WTC11 (cell line): ENCODE data around the gene EDIL3. TPM values are rescaled to one million over a fixed set of nuclear protein-coding genes. Genes with fewer than 3 reads are reported as not detected.

Experiments used
- ATAC-seq: fragments of 200-7000 bp; cut with Tn5 transposase; 2 replicates; pipeline ENCODE4 v1.10.0; 2021; ENCODE audit warnings: mild to moderate bottlenecking, moderate library complexity
- CTCF ChIA-PET: fragments of 300-600 bp; sonication (Branson Sonifier 250); formaldehyde crosslinking; loops from one replicate; lab custom pipeline; 2021; ENCODE audit warnings: antibody characterized with exemption; lab: Charles Lee
- POLR2A ChIA-PET: fragments of 350-600 bp; sonication (Branson Sonifier 250); formaldehyde crosslinking; loops from one replicate; lab custom pipeline; 2021; ENCODE audit warnings: antibody characterized with exemption; lab: Charles Lee
- DNase-seq: peaks from one replicate; pipeline ENCODE4 v3.0.0; 2021; ENCODE audit warnings: low spot score
- H3K27ac Mint-ChIP-seq: 2 replicates; pipeline ENCODE4 v1.8.0; 2021; ENCODE audit warnings: mixed read lengths
- H3K27me3 Mint-ChIP-seq: 2 replicates; pipeline ENCODE4 v1.8.0; 2021; ENCODE audit warnings: low read depth, mild to moderate bottlenecking, moderate library complexity, mixed read lengths
- H3K36me3 Mint-ChIP-seq: 2 replicates; pipeline ENCODE4 v1.8.0; 2021; ENCODE audit warnings: mixed read lengths
- H3K4me1 Mint-ChIP-seq: 2 replicates; pipeline ENCODE4 v1.8.0; 2022; ENCODE audit warnings: mixed read lengths
- H3K4me3 Mint-ChIP-seq: 2 replicates; pipeline ENCODE4 v1.8.0; 2021; ENCODE audit warnings: mild to moderate bottlenecking, moderate library complexity, mixed read lengths
- H3K9me3 Mint-ChIP-seq: 2 replicates; pipeline ENCODE4 v1.8.0; 2021; ENCODE audit warnings: mixed read lengths
- FOXK1 ChIP-seq: sonication (generic); formaldehyde crosslinking; IDR thresholded peaks from 2 replicates; pipeline ENCODE4 v1.8.0; 2022; ENCODE audit warnings: mild to moderate bottlenecking, moderate library complexity, missing genetic modification reagents
- MXD4 ChIP-seq: fragments of 250-450 bp; sonication (Bioruptor Pico); IDR thresholded peaks from 2 replicates; pipeline ENCODE4 v1.8.0; 2021; ENCODE audit warnings: mild to moderate bottlenecking, moderate library complexity, borderline replicate concordance
- NR1H2 ChIP-seq: sonication (generic); formaldehyde crosslinking; IDR thresholded peaks from 2 replicates; pipeline ENCODE4 v1.9.0; 2021; ENCODE audit warnings: mild to moderate bottlenecking, moderate library complexity, missing genetic modification reagents
- SMAD3 ChIP-seq: sonication (generic); formaldehyde crosslinking; IDR thresholded peaks from 2 replicates; pipeline ENCODE4 v1.8.0; 2022; ENCODE audit warnings: missing genetic modification reagents, mild to moderate bottlenecking, borderline replicate concordance
- SP1 ChIP-seq: sonication (generic); formaldehyde crosslinking; conservative IDR thresholded peaks from 2 replicates; pipeline ENCODE4 v1.8.1; 2022; ENCODE audit warnings: missing genetic modification reagents
- TEAD4 ChIP-seq: sonication (generic); formaldehyde crosslinking; IDR thresholded peaks from 2 replicates; pipeline ENCODE4 v1.8.0; 2022; ENCODE audit warnings: mild to moderate bottlenecking, missing genetic modification reagents
- ZBTB21 ChIP-seq: sonication (generic); formaldehyde crosslinking; IDR thresholded peaks from 2 replicates; pipeline ENCODE4 v1.8.1; 2023; ENCODE audit warnings: mild to moderate bottlenecking, missing genetic modification reagents, borderline replicate concordance
- ZNF219 ChIP-seq: sonication (generic); formaldehyde crosslinking; IDR thresholded peaks from 2 replicates; pipeline ENCODE4 v1.8.0; 2023; ENCODE audit warnings: missing genetic modification reagents, mild to moderate bottlenecking, borderline replicate concordance
- ZNF232 ChIP-seq: sonication (generic); formaldehyde crosslinking; IDR thresholded peaks from 2 replicates; pipeline ENCODE4 v1.8.0; 2022; ENCODE audit warnings: mild to moderate bottlenecking, missing genetic modification reagents
- ZNF317 ChIP-seq: sonication (generic); formaldehyde crosslinking; IDR thresholded peaks from 2 replicates; pipeline ENCODE4 v1.8.1; 2023; ENCODE audit warnings: low read depth, mild to moderate bottlenecking, moderate library complexity, missing genetic modification reagents, borderline replicate concordance
- ZNF416 ChIP-seq: fragments of 250-450 bp; sonication (Bioruptor Pico); IDR thresholded peaks from 2 replicates; pipeline ENCODE4 v1.9.0; 2021; ENCODE audit warnings: mild to moderate bottlenecking, inconsistent platforms
- ZNF671 ChIP-seq: fragments of 250-450 bp; sonication (Bioruptor Pico); IDR thresholded peaks from 2 replicates; pipeline ENCODE4 v1.8.0; 2021; ENCODE audit warnings: mild to moderate bottlenecking
- total RNA-seq: library from RNA; stranded (reverse); gene quantifications from 3 replicates; pipeline ENCODE4 v1.2.3, GENCODE V29; 2021
- TF ChIP-seq, protein P1 (sequence below): sonication (generic); formaldehyde crosslinking; IDR thresholded peaks from 2 replicates; pipeline ENCODE4 v1.8.0; 2023; ENCODE audit warnings: missing genetic modification reagents, mild to moderate bottlenecking, borderline replicate concordance
- TF ChIP-seq, protein P2 (sequence below): sonication (generic); formaldehyde crosslinking; IDR thresholded peaks from 2 replicates; pipeline ENCODE4 v1.8.1; 2022; ENCODE audit warnings: missing genetic modification reagents, borderline replicate concordance
- TF ChIP-seq, protein P3 (sequence below): sonication (generic); formaldehyde crosslinking; IDR thresholded peaks from 2 replicates; pipeline ENCODE4 v1.8.0; 2022; ENCODE audit warnings: mild to moderate bottlenecking, missing genetic modification reagents
- TF ChIP-seq, protein P4 (sequence below): sonication (generic); formaldehyde crosslinking; IDR thresholded peaks from 2 replicates; pipeline ENCODE4 v1.8.1; 2022; ENCODE audit warnings: mild to moderate bottlenecking, missing genetic modification reagents, moderate library complexity, borderline replicate concordance
- TF ChIP-seq, protein P5 (sequence below): sonication (generic); formaldehyde crosslinking; IDR thresholded peaks from 2 replicates; pipeline ENCODE4 v1.8.1; 2023; ENCODE audit warnings: mild to moderate bottlenecking, moderate library complexity, missing genetic modification reagents
- TF ChIP-seq, protein P6 (sequence below): fragments of 250-450 bp; sonication (Bioruptor Pico); IDR thresholded peaks from 2 replicates; pipeline ENCODE4 v2.1.2; 2022; ENCODE audit warnings: mild to moderate bottlenecking, moderate library complexity

Gene EDIL3
- total RNA-seq, 1 experiment from 2014 or later: 48.3 TPM

DNA sequence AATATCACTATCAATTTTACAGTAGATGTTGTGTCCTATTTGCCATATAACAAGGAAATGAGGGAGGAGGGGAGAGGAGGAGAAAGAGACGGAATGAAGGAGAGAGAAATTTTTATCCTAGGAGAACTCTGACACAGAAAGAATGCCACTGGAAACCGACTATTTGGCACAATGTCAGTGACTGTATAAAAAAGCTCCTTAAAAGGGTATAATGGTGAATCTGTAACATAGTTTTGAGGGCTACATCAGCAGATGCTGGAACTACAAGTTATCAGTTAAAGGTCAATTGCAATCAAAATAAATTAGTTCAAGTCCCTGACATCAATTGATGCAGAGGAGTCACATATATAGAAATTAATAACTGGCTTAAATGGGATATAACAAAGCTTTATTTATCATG lies 5.7 kb downstream of the EDIL3 start (continued):
- TF ChIP-seq ZBTB21 (CRISPR knock-in tag): no peak
- TF ChIP-seq TEAD4 (CRISPR knock-in tag): no peak
- TF ChIP-seq, protein P1, sequence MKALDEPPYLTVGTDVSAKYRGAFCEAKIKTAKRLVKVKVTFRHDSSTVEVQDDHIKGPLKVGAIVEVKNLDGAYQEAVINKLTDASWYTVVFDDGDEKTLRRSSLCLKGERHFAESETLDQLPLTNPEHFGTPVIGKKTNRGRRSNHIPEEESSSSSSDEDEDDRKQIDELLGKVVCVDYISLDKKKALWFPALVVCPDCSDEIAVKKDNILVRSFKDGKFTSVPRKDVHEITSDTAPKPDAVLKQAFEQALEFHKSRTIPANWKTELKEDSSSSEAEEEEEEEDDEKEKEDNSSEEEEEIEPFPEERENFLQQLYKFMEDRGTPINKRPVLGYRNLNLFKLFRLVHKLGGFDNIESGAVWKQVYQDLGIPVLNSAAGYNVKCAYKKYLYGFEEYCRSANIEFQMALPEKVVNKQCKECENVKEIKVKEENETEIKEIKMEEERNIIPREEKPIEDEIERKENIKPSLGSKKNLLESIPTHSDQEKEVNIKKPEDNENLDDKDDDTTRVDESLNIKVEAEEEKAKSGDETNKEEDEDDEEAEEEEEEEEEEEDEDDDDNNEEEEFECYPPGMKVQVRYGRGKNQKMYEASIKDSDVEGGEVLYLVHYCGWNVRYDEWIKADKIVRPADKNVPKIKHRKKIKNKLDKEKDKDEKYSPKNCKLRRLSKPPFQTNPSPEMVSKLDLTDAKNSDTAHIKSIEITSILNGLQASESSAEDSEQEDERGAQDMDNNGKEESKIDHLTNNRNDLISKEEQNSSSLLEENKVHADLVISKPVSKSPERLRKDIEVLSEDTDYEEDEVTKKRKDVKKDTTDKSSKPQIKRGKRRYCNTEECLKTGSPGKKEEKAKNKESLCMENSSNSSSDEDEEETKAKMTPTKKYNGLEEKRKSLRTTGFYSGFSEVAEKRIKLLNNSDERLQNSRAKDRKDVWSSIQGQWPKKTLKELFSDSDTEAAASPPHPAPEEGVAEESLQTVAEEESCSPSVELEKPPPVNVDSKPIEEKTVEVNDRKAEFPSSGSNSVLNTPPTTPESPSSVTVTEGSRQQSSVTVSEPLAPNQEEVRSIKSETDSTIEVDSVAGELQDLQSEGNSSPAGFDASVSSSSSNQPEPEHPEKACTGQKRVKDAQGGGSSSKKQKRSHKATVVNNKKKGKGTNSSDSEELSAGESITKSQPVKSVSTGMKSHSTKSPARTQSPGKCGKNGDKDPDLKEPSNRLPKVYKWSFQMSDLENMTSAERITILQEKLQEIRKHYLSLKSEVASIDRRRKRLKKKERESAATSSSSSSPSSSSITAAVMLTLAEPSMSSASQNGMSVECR (CRISPR knock-in tag): no peak
- no peak for TF ChIP-seq ZNF416 (CRISPR knock-in tag)
- no peak for TF ChIP-seq ZNF317 (CRISPR knock-in tag)
- TF ChIP-seq, protein P2, sequence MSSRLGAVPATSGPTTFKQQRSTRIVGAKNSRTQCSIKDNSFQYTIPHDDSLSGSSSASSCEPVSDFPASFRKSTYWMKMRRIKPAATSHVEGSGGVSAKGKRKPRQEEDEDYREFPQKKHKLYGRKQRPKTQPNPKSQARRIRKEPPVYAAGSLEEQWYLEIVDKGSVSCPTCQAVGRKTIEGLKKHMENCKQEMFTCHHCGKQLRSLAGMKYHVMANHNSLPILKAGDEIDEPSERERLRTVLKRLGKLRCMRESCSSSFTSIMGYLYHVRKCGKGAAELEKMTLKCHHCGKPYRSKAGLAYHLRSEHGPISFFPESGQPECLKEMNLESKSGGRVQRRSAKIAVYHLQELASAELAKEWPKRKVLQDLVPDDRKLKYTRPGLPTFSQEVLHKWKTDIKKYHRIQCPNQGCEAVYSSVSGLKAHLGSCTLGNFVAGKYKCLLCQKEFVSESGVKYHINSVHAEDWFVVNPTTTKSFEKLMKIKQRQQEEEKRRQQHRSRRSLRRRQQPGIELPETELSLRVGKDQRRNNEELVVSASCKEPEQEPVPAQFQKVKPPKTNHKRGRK (CRISPR knock-in tag): no peak
- TF ChIP-seq FOXK1 (CRISPR knock-in tag): no peak
- TF ChIP-seq, protein P3, sequence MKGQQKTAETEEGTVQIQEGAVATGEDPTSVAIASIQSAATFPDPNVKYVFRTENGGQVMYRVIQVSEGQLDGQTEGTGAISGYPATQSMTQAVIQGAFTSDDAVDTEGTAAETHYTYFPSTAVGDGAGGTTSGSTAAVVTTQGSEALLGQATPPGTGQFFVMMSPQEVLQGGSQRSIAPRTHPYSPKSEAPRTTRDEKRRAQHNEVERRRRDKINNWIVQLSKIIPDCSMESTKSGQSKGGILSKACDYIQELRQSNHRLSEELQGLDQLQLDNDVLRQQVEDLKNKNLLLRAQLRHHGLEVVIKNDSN (CRISPR knock-in tag): no peak
- no peak for TF ChIP-seq ZNF671 (CRISPR knock-in tag)
- TF ChIP-seq, protein P4, sequence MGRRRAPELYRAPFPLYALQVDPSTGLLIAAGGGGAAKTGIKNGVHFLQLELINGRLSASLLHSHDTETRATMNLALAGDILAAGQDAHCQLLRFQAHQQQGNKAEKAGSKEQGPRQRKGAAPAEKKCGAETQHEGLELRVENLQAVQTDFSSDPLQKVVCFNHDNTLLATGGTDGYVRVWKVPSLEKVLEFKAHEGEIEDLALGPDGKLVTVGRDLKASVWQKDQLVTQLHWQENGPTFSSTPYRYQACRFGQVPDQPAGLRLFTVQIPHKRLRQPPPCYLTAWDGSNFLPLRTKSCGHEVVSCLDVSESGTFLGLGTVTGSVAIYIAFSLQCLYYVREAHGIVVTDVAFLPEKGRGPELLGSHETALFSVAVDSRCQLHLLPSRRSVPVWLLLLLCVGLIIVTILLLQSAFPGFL (CRISPR knock-in tag): no peak
- TF ChIP-seq, all 79 proteins: peak for 0

DNA sequence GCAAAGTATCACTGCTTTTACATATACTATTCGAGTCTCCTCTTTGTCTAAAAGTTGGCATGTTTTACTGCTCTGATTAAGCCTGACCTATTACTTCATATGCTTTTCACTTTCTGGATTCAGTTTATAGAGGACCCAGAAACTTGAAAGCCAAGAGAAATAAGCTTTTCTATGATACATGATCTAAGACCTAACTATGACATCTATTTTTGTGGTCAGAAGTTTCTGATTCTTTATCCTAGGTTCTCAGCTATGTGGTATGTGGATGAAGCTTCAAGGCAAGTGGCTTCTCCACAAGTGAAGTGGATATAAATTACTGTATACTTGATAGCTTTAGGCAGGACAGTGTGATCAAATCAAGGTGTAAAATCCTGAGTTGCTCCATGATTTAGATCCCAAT lies 6.3 kb downstream of the EDIL3 start:
- H3K36me3 Mint-ChIP-seq: no peaks in the 10 kb centered on the region
- H3K27me3 Mint-ChIP-seq: no peaks in the 10 kb centered on the region; the same call in 1 of the 2 replicates
- DNase-seq (no peak), ATAC-seq (no peak)
- no peak overlapping the region for H3K4me3 Mint-ChIP-seq
- peaks cover 30% of the 10 kb centered on the region for H3K4me1 Mint-ChIP-seq
- no peak overlapping the region for H3K27ac Mint-ChIP-seq
- ChIA-PET POLR2A (no interaction called here), CTCF (no interaction called here)
- TF ChIP-seq TEAD4 (CRISPR knock-in tag) (no peak), ZNF219 (CRISPR knock-in tag) (no peak), ZNF416 (CRISPR knock-in tag) (no peak), ZNF232 (CRISPR knock-in tag) (no peak), NR1H2 (CRISPR knock-in tag) (no peak), SMAD3 (CRISPR knock-in tag) (no peak), MXD4 (no peak), SP1 (CRISPR knock-in tag) (no peak)
- TF ChIP-seq, protein P5, sequence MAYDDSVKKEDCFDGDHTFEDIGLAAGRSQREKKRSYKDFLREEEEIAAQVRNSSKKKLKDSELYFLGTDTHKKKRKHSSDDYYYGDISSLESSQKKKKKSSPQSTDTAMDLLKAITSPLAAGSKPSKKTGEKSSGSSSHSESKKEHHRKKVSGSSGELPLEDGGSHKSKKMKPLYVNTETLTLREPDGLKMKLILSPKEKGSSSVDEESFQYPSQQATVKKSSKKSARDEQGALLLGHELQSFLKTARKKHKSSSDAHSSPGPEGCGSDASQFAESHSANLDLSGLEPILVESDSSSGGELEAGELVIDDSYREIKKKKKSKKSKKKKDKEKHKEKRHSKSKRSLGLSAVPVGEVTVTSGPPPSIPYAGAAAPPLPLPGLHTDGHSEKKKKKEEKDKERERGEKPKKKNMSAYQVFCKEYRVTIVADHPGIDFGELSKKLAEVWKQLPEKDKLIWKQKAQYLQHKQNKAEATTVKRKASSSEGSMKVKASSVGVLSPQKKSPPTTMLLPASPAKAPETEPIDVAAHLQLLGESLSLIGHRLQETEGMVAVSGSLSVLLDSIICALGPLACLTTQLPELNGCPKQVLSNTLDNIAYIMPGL (CRISPR knock-in tag): no peak
- TF ChIP-seq, protein P6, sequence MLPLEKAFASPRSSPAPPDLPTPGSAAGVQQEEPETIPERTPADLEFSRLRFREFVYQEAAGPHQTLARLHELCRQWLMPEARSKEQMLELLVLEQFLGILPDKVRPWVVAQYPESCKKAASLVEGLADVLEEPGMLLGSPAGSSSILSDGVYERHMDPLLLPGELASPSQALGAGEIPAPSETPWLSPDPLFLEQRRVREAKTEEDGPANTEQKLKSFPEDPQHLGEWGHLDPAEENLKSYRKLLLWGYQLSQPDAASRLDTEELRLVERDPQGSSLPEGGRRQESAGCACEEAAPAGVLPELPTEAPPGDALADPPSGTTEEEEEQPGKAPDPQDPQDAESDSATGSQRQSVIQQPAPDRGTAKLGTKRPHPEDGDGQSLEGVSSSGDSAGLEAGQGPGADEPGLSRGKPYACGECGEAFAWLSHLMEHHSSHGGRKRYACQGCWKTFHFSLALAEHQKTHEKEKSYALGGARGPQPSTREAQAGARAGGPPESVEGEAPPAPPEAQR: no peak
- TF ChIP-seq, protein P4 (CRISPR knock-in tag): no peak
- H3K9me3 Mint-ChIP-seq: no peaks in the 10 kb centered on the region
